Breast epithelium (tissue), 3 donors: Measurements from ENCODE around the gene GRIP2.

Source experiments
- CTCF ChIP-seq, 3 donors: fragments of 450-650 bp; IDR thresholded peaks; one replicate each; pipeline ENCODE4 v1.5.1; 2016 to 2017; ENCODE audit warnings: antibody characterized with exemption in 3 of 3, mild to moderate bottlenecking in 3 of 3, moderate library complexity in 3 of 3
- POLR2A ChIP-seq: fragments of 450-650 bp; IDR thresholded peaks from one replicate; pipeline ENCODE4 v1.6.1; 2016; ENCODE audit warnings: antibody characterized with exemption, mild to moderate bottlenecking, moderate library complexity
- POLR2AphosphoS5 ChIP-seq, 3 donors: sonication (generic); formaldehyde crosslinking; IDR thresholded peaks; one replicate each; pipeline ENCODE4 v1.6.1; 2017; ENCODE audit warnings: antibody characterized with exemption in 3 of 3

GRCh38 chr3:14532691-14533456 is 7.3 kb downstream of the GRIP2 start:
- TF ChIP-seq CTCF (IDR thresholded peaks at IDR 0.05) (no peak), POLR2A (no peak), POLR2AphosphoS5 (IDR thresholded peaks at IDR 0.05) (no peak)
